ENCODE data around the gene RNF151.
"Not testable (repeated sequence)": the region's sequence is repeated elsewhere in the genome, so short reads cannot be mapped to it uniquely, and the experiment has no call there.

RNF151 gene

DNA sequence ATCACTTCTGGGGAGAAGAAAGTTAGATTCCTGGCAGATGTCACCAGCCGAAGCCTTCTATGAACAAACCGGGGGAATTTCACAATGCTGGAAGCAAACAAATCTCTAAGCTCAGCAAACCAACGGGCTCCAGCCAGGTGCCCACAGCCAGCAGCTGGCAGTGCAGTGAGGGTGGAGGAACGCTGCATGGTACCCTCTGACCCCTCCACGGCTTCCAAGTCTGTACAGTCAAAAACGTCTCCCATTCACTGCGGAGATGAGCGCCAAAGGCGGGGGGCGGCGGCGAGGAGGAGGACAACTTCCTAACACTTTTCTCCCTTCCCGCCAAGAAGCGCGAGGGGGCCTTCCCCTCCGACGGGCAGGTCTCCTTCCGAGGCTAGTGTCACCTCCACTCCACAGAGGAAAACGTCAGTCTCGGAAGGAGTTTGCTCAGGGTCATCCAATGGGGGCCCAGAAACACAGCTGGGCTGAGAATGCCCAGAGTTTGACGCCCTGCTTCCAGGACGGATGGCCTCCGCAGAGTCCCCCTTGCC lies 42.0 kb downstream of the RNF151 start:
- DNase-seq (ENCODE audit: low read depth), result no peak

DNA sequence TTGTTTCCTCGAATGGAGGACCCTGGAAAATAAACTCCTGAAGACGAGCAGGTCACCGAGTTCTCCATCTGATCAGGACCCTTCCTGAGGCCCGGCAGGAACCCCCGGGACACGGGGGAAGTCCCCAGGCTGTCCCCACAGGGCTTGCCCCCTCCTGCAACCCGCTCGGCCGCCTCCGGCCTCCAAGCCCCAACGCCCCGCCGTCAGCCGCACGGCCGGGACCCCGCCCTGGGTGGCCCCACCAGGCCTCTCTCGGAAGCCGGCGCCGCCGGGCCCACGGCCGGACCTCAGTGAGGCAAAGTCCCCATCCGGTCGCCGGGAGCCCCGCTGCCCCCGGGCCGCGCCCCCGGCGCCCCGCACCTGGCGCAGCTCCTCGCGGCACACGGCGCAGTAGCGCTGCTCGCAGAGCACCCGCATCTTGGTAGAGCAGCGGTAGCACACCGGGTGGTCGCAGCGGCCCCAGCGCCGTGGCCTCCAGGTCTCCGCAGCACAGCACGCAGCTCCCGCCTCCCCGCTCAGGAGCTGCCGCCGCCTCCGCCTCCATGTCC lies 42.6 kb downstream of the RNF151 start:
- DNase-seq (ENCODE audit: low read depth), result no peak

DNA sequence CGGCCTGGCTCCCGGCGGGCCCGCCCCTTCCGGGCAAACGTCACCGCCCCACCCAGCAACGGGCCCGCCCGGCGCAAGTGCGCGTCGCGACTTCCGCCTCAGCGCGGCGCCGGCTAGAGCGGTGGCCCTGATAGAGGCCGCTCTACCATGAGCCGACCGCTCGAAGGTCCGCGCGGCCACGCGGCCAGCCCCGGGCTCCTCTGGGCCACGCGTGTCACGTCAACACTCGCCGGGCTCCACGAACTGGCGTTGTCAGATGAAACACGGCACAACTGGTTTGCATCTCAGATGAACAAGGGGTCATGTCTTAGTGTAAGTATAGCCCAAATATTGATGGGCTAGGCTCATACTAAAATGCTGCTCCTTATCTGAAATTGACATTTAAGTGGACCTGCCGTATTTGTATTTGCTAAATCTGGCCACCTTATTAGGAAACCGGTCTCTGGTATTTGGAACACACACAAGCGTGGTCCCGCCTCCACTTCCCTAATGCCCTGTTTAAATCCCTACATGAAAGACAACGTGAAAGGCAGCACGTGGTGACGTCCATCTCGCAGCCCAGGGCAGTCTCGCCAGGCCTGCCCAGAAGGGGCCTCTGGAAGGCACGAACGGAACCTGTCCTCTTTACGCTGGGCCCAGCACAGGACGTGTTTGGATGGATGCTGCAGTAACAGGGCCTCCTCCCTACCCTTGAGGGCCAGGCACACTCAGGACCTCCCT lies 43.3 kb downstream of the RNF151 start, which contains the start of gene ZNF598:
Gene ZNF598, minus strand, starts transcription at position 31 of the 720 bp plus-strand sequence.
- peak; percentile 47 for DNase-seq (ENCODE audit: low read depth)

DNA sequence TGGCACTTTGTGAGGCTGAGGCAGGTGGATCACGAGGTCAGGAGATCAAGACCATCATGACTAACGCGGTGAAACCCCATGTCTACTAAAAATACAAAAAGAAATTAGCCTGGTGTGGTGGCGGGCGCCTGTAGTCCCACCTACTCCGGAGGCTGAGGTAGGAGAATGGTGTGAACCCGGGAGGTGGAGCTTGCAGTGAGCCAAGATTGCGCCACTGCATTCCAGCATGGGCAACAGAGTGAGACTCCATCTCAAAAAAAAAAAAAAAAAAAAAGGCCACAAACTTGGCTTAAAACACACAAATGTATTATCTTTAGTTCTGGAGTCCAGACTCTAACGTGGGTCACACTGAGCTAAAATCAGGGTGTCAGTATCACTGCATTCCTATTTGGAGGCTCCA lies 45.1 kb downstream of the RNF151 start:
- not testable (repeated sequence) for DNase-seq (ENCODE audit: low read depth)

DNA sequence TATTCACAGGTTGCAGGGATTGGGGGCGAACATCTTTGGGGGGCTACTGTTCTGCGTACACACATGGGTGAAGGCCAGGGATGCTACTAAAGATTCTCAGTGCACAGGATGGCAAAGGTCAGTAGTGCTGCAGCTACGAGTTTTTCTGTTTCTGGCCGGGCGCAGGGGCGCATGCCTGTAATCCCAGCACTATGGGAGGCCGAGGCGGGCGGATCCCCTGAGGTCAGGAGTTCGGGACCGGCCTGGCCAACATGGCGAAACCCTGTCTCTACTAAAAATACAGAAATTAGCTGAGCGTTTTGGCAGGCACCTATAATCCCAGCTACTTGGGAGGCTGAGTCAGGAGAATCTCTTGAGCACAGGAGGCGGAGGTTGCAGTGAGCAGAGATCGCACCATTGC lies 46.9 kb downstream of the RNF151 start:
- DNase-seq (ENCODE audit: low read depth), result no peak

DNA sequence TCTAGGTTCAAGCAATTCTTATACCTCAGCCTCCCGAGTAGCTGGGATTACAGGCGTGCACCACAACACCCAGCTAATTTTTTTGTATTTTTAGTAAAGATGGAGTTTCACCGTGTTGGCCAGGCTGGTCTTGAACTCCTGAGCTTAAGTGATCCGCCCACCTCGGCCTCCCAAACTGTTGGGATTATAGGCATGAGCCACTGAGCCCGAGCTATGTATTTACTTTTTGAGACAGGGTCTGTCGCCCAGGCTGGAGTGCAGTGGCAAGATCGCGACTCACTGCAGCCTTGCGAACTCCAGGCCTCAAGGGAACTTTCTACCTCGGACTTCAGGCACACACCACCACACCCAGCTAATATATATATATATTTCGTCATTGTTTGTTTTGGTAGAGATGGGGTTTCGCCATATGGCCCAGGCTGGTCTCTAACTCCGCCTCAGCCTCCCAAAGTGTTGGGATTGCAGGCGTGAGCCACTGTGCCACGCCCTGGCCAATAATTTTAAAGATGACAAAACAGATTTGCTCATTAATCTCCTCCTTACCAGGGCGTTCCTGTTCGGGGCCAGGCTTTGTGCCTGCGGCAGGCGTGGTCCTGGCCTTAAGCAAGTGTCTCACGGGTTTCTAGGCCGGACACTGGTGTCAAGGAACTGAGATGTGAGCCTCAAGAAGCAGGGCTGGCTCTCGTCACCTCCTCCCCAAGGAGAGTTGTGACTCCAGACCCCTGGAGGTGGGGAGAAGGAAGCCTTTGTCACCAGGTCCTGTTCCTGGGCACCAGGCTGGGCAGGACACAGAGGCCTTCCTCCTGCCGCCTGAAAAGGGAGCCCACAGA lies 48.7 kb downstream of the RNF151 start:
- no peak for DNase-seq (ENCODE audit: low read depth)

GRCh38 chr16:2015947-2016208 lies 49.2 kb downstream of the RNF151 start:
- DNase-seq (ENCODE audit: low read depth), result no peak

GRCh38 chr16:2016407-2016922 lies 49.8 kb downstream of the RNF151 start:
- DNase-seq (ENCODE audit: low read depth), result no peak
